GM12878 (cell line): ENCODE measurements around the gene MYL6B. TPM values are rescaled to one million over a fixed set of nuclear protein-coding genes. Genes with fewer than 3 reads are reported as not detected.

Source experiments
- E4F1 ChIP-seq: fragments of 450-650 bp; IDR thresholded peaks from 2 replicates; pipeline ENCODE4 v1.6.1; 2018; ENCODE audit warnings: borderline replicate concordance, mild to moderate bottlenecking; ENCODE audit not compliant: partially characterized antibody
- EED ChIP-seq: sonication (generic); IDR thresholded peaks from 2 replicates; pipeline ENCODE4 v1.6.1; 2016; ENCODE audit warnings: antibody characterized with exemption, low read depth
- GATAD2B ChIP-seq: fragments of 450-650 bp; conservative IDR thresholded peaks from 2 replicates; pipeline ENCODE4 v1.6.1; 2017; ENCODE audit warnings: low read depth, mild to moderate bottlenecking, moderate library complexity
- PRDM15 ChIP-seq: fragments of 450-650 bp; formaldehyde crosslinking; IDR thresholded peaks from 2 replicates; pipeline ENCODE4 v1.4.0; 2020; ENCODE audit warnings: mild to moderate bottlenecking, moderate library complexity
- RB1 ChIP-seq: fragments of 450-650 bp; formaldehyde crosslinking; IDR thresholded peaks from 2 replicates; pipeline ENCODE4 v1.6.1; 2017; ENCODE audit warnings: mild to moderate bottlenecking, borderline replicate concordance
- ZSCAN29 ChIP-seq: fragments of 450-650 bp; IDR thresholded peaks from 2 replicates; pipeline ENCODE4 v1.6.1; 2017; ENCODE audit warnings: mild to moderate bottlenecking, moderate library complexity
- polyA plus RNA-seq, 11 experiments: library from polyadenylated mRNA; depleted of rRNA in 4 of 11; unstranded in 6 of 11; stranded (reverse) in 5 of 11; fragments of >200 nt; fragmentation: Nextera tagmentation in 4 of 11; fragmentation: Illumina TruSeq in 1 of 11; extraction: Ambion mirVana in 4 of 11; extraction: Trizol in 1 of 11; gene quantifications; 1 replicate in 1 of 11; 2 replicates in 10 of 11; pipeline versions ENCODE4 v1.2.1 to v1.2.3, GENCODE V29; 2011 to 2016; ENCODE audit warnings: inconsistent platforms in 2 of 11, missing spikeins in 2 of 11, low read depth in 1 of 11
- total RNA-seq, 4 experiments: library from RNA; depleted of rRNA in 3 of 4; stranded (reverse); fragments of >200 nt in 3 of 4; fragmentation: Illumina TruSeq in 1 of 4; extraction: Trizol in 1 of 4; gene quantifications; 2 replicates each; pipeline versions ENCODE4 v1.2.1 to v1.2.3, GENCODE V29; 2013 to 2021

Gene MYL6B
- total and polyA plus RNA-seq, 10 of the 15 experiments (the other 5 are each of a cell fraction or from before 2014, with no cell fraction given) = 75.5 to 153 (median 114) TPM

GRCh38 chr12:56158029-56158925 lies 5.9 kb downstream of the MYL6B start, which contains the start of gene MYL6 (continued):
- TF ChIP-seq ZSCAN29 (peak; percentile 62; the same call in 1 of the 2 replicates), EED (0 out of 2 replicates have a peak, but pooled peaks have one; percentile 22), PRDM15 (CRISPR knock-in tag) (peak; percentile 92), RB1 (peak; percentile 65; the same call in 1 of the 2 replicates), GATAD2B (0 out of 2 replicates have a peak, but pooled peaks have one; percentile 35), E4F1 (peak; percentile 29)
